HCT116 (cell line): ENCODE measurements around the gene ATG4C.

ENCODE experiments used
- ATF3 ChIP-seq: IDR thresholded peaks from 2 replicates; pipeline ENCODE4 v1.6.1; 2012
- CEBPB ChIP-seq: IDR thresholded peaks from 2 replicates; pipeline ENCODE4 v1.6.1; 2012; ENCODE audit warnings: low read depth
- CTCF ChIP-seq, 3 experiments: fragments of 200-600 bp in 1 of 3; sonication (generic) in 1 of 3; IDR thresholded peaks in 2 of 3; conservative IDR thresholded peaks in 1 of 3; 2 replicates each; pipeline ENCODE4 v1.5.1; 2012 to 2017; ENCODE audit warnings: low read depth in 2 of 3, low read length in 2 of 3, antibody characterized with exemption in 1 of 3, borderline replicate concordance in 1 of 3, control low read depth in 1 of 3, mild to moderate bottlenecking in 1 of 3, mixed read lengths in 1 of 3, mixed run types in 1 of 3, moderate library complexity in 1 of 3; ENCODE audit not compliant: insufficient read depth in 1 of 3
- EZH2 ChIP-seq: fragments of 200-600 bp; sonication (generic); IDR thresholded peaks from 2 replicates; pipeline ENCODE4 v1.6.1; 2017; ENCODE audit warnings: antibody characterized with exemption, mixed run types
- EZH2phosphoT487 ChIP-seq: fragments of 200-600 bp; IDR thresholded peaks from 2 replicates; pipeline ENCODE4 v1.6.1; 2018; ENCODE audit warnings: antibody characterized with exemption, borderline replicate concordance
- MAX ChIP-seq: IDR thresholded peaks from 2 replicates; pipeline ENCODE4 v1.6.1; 2012
- POLR2A ChIP-seq: IDR thresholded peaks from 2 replicates; pipeline ENCODE4 v1.7.0; 2011; ENCODE audit warnings: borderline replicate concordance; ENCODE audit not compliant: insufficient read depth, insufficient read length; ENCODE audit errors: extremely low read depth
- POLR2AphosphoS5 ChIP-seq: IDR thresholded peaks from 2 replicates; pipeline ENCODE4 v1.6.1; 2011; ENCODE audit warnings: mild to moderate bottlenecking, low read depth, low read length, moderate library complexity
- REST ChIP-seq: IDR thresholded peaks from 2 replicates; pipeline ENCODE4 v1.6.1; 2012; ENCODE audit warnings: low read depth
- SIN3A ChIP-seq: IDR thresholded peaks from 2 replicates; pipeline ENCODE4 v1.6.1; 2012; ENCODE audit warnings: low read depth
- ZNF274 ChIP-seq: fragments of 200-500 bp; sonication (Bioruptor generic); IDR thresholded peaks from 2 replicates; pipeline ENCODE4 v1.6.1; 2014; ENCODE audit warnings: mild to moderate bottlenecking, low read depth, low read length, inconsistent platforms

GRCh38 chr1:62735491-62736171 lies 48.3 kb upstream of the ATG4C start:
- TF ChIP-seq SIN3A (no peak), POLR2A (no peak), CTCF (IDR thresholded peaks at IDR 0.05 in 2 of 3, conservative IDR thresholded peaks at IDR 0.05 in 1 of 3; ENCODE audit: borderline replicate concordance in 1 of 3, insufficient read depth in 1 of 3, low read depth in 2 of 3, low read length in 2 of 3) (no peak), REST (no peak), CEBPB (no peak), ATF3 (no peak), EZH2 (no peak), ZNF274 (no peak), EZH2phosphoT487 (no peak), MAX (no peak), POLR2AphosphoS5 (no peak)
